Activated naive CD4-positive, alpha-beta T cell treated with anti-CD3 and anti-CD28 coated beads, Interleukin-2, amount 50 U/mL, for 72 hours (primary cell): ENCODE results near the gene TMEM53. TPM values are rescaled to one million over a fixed set of nuclear protein-coding genes. Genes with fewer than 3 reads are reported as not detected.

ENCODE experiments used
- ATAC-seq, 2 donors: fragments of 150-1000 bp; cut with Tn5 transposase; 2 replicates each; pipeline ENCODE4 v1.10.0; 2021; ENCODE audit warnings: mild to moderate bottlenecking in 2 of 2, moderate library complexity in 2 of 2
- DNase-seq, 2 donors: peaks; one replicate each; pipeline ENCODE4 v3.0.0; 2021 to 2022; ENCODE audit warnings: low spot score in 2 of 2
- H3K27ac Mint-ChIP-seq, 2 donors: one replicate each; pipeline ENCODE4 v1.8.0; 2022; ENCODE audit warnings: mild to moderate bottlenecking in 2 of 2, mixed read lengths in 2 of 2
- H3K36me3 Mint-ChIP-seq, 2 donors: one replicate each; pipeline ENCODE4 v1.8.0; 2022; ENCODE audit warnings: mixed read lengths in 2 of 2
- H3K9me3 Mint-ChIP-seq, 2 donors: one replicate each; pipeline ENCODE4 v1.8.0; 2022; ENCODE audit warnings: mixed read lengths in 2 of 2
- total RNA-seq, 2 donors: library from RNA; stranded (reverse); gene quantifications; one replicate each; pipeline ENCODE4 v1.2.3, GENCODE V29; 2022

TMEM53 gene
- total RNA-seq, 2 donors from 2014 or later, result 4.4 to 5.2 TPM

- Mint-ChIP-seq H3K27ac (no peak overlapping the region), H3K9me3 (no peaks in the 10 kb centered on the region), H3K36me3 (no peaks in the 10 kb centered on the region)
- DNase-seq (peak in 1 of 2 donors; percentile 29), ATAC-seq (no peak)
Measured at GRCh38 chr1:44609412-44609767, 64.9 kb downstream of the TMEM53 start.

GRCh38 chr1:44608141-44608540 lies 66.1 kb downstream of the TMEM53 start:
- no peaks in the 10 kb centered on the region for H3K36me3 Mint-ChIP-seq
- no peak for ATAC-seq
- H3K9me3 Mint-ChIP-seq, result no peaks in the 10 kb centered on the region
- no peak overlapping the region for H3K27ac Mint-ChIP-seq
- DNase-seq, result no peak

GRCh38 chr1:44606701-44607281 lies 67.5 kb downstream of the TMEM53 start:
- DNase-seq (no peak), ATAC-seq (no peak)
- Mint-ChIP-seq H3K9me3 (no peaks in the 10 kb centered on the region), H3K27ac (no peak overlapping the region), H3K36me3 (no peaks in the 10 kb centered on the region)

- Mint-ChIP-seq H3K9me3 (no peaks in the 10 kb centered on the region), H3K36me3 (no peaks in the 10 kb centered on the region), H3K27ac (no peak overlapping the region)
- no peak for DNase-seq
- ATAC-seq, result no peak
Measured at GRCh38 chr1:44605914-44606615, 68.2 kb downstream of the TMEM53 start.

GRCh38 chr1:44604157-44604955 lies 69.9 kb downstream of the TMEM53 start:
- no peaks in the 10 kb centered on the region for H3K36me3 Mint-ChIP-seq
- DNase-seq, result no peak
- H3K27ac Mint-ChIP-seq, result no peak overlapping the region
- no peak for ATAC-seq
- no peaks in the 10 kb centered on the region for H3K9me3 Mint-ChIP-seq

- H3K36me3 Mint-ChIP-seq, result no peaks in the 10 kb centered on the region
- no peak for ATAC-seq
- no peak overlapping the region for H3K27ac Mint-ChIP-seq
Measured at GRCh38 chr1:44603718-44604117, 70.6 kb downstream of the TMEM53 start.

More at GRCh38 chr1:44603718-44604117, 70.6 kb downstream of the TMEM53 start:
- no peaks in the 10 kb centered on the region for H3K9me3 Mint-ChIP-seq
- DNase-seq, result no peak

Other genes with a start within 250 kb of the TMEM53 start
- gene ARMH1, start 233 bp upstream of the TMEM53 start, total RNA-seq, result 100 to 1,000 TPM; 102 to 155 TPM
- not detected for gene RNU5D-1, start 56.7 kb upstream of the TMEM53 start, total RNA-seq
- 100 to 1,000 TPM in 1 of 2 donors, 10 to 100 TPM in 1; 95.2 to 228 TPM for gene KIF2C, start 65.4 kb upstream of the TMEM53 start, total RNA-seq
- 1,000 to 10,000 TPM; 2,726 to 3,052 TPM for gene RPS8, start 101.1 kb upstream of the TMEM53 start, total RNA-seq
- gene BEST4, start 113.7 kb upstream of the TMEM53 start, total RNA-seq, result 1 to 10 TPM in 1 of 2 donors, under 1 TPM in 1; 0.80 to 1.8 TPM
- gene PLK3, start 125.9 kb upstream of the TMEM53 start, total RNA-seq, result 10 to 100 TPM; 39.6 to 80.8 TPM
- gene DYNLT4, start 132.9 kb upstream of the TMEM53 start, total RNA-seq, result under 1 TPM; 0.32 to 0.80 TPM
- 10 to 100 TPM in 1 of 2 donors, 1 to 10 TPM in 1; 9.7 to 16.7 TPM for gene BTBD19, start 134.0 kb upstream of the TMEM53 start, total RNA-seq
- 1 to 10 TPM in 1 of 2 donors, under 1 TPM in 1; 0.99 to 1.5 TPM for gene PTCH2, start 168.8 kb upstream of the TMEM53 start, total RNA-seq